Daoy (cell line): ENCODE measurements around the gene CYB5R4. TPM values are rescaled to one million over a fixed set of nuclear protein-coding genes. Genes with fewer than 3 reads are reported as not detected.

Source experiments
- DNase-seq: peaks from one replicate; pipeline ENCODE4 v3.0.0-alpha.2; 2015; ENCODE audit warnings: low read depth
- total RNA-seq: library from RNA; depleted of rRNA; stranded (reverse); fragments of >200 nt; shearing (Covaris generic); gene quantifications from 2 replicates; pipeline ENCODE4 v1.2.3, GENCODE V29; 2014; rRNA removed

Gene CYB5R4
- total RNA-seq, 1 experiment from 2014 or later: 52.6 TPM

GRCh38 chr6:83978997-83979396, 119.5 kb downstream of the CYB5R4 start:
- DNase-seq: no peak

GRCh38 chr6:83984411-83984810, 124.9 kb downstream of the CYB5R4 start:
- no peak for DNase-seq

- DNase-seq: no peak
These were observed 125.8 kb downstream of the CYB5R4 start for GRCh38 chr6:83985308-83985713.

- no peak for DNase-seq
These were observed 126.2 kb downstream of the CYB5R4 start for GRCh38 chr6:83985715-83986114.

- no peak for DNase-seq
These were observed 138.6 kb downstream of the CYB5R4 start for GRCh38 chr6:83998021-83998584.

GRCh38 chr6:84001119-84001518, 141.6 kb downstream of the CYB5R4 start:
- DNase-seq: no peak

GRCh38 chr6:84002226-84002625, 142.7 kb downstream of the CYB5R4 start:
- DNase-seq: no peak

- no peak for DNase-seq
These were observed 143.6 kb downstream of the CYB5R4 start for GRCh38 chr6:84003131-84003530.

- DNase-seq: no peak
These were observed 144.2 kb downstream of the CYB5R4 start for GRCh38 chr6:84003654-84004053.

GRCh38 chr6:84007871-84008270, 148.4 kb downstream of the CYB5R4 start:
- DNase-seq: no peak

GRCh38 chr6:84013354-84013753, 153.9 kb downstream of the CYB5R4 start:
- DNase-seq: no peak

GRCh38 chr6:84013931-84014330, 154.4 kb downstream of the CYB5R4 start:
- DNase-seq: no peak

- DNase-seq: no peak
These were observed 156.5 kb downstream of the CYB5R4 start for GRCh38 chr6:84016029-84016428.

Other genes starting within 250 kb of the CYB5R4 start
- 0.65 and 0.86 TPM in 2 replicates for gene SNAP91, start 150.6 kb upstream of the CYB5R4 start, total RNA-seq
- gene RIPPLY2, start 6.3 kb upstream of the CYB5R4 start, total RNA-seq: 5.1 and 5.4 TPM in 2 replicates
- 0.92 and 1.9 TPM in 2 replicates for gene MRAP2, start 174.1 kb downstream of the CYB5R4 start, total RNA-seq